VCaP (cell line): ENCODE measurements around the gene PLEKHA6.
A peak's percentile ranks its signal among the peaks of the same experiment; 100 is the strongest.
"Not testable (repeated sequence)": the region's sequence is repeated elsewhere in the genome, so short reads cannot be mapped to it uniquely, and the experiment has no call there.

Experiments
- H3K27ac ChIP-seq: fragments of 450-650 bp; 2 replicates; pipeline ENCODE4 v1.5.1; 2017
- CTCF ChIP-seq: fragments of 450-650 bp; conservative IDR thresholded peaks from 2 replicates; pipeline ENCODE4 v1.5.1; 2017; ENCODE audit warnings: mild to moderate bottlenecking, moderate library complexity

The PLEKHA6 gene

GRCh38 chr1:204318324-204318723 lies 41.4 kb downstream of the PLEKHA6 start:
- no peak for TF ChIP-seq CTCF
- H3K27ac ChIP-seq, result peak overlapping the region; percentile 54; the same call in 1 of the 2 replicates

GRCh38 chr1:204317170-204317569 lies 42.6 kb downstream of the PLEKHA6 start:
- peak overlapping the region; percentile 54 for H3K27ac ChIP-seq
- no peak for TF ChIP-seq CTCF

GRCh38 chr1:204316164-204316563 lies 43.6 kb downstream of the PLEKHA6 start:
- peak overlapping the region; percentile 54; the same call in 1 of the 2 replicates for H3K27ac ChIP-seq
- no peak for TF ChIP-seq CTCF

GRCh38 chr1:204314893-204315658 lies 44.7 kb downstream of the PLEKHA6 start:
- TF ChIP-seq CTCF, result no peak
- peak overlapping the region; percentile 67; the same call in 1 of the 2 replicates for H3K27ac ChIP-seq

GRCh38 chr1:204314171-204314892 lies 45.4 kb downstream of the PLEKHA6 start:
- peak overlapping the region; percentile 67 for H3K27ac ChIP-seq
- TF ChIP-seq CTCF, result no peak

GRCh38 chr1:204313675-204314074 lies 46.1 kb downstream of the PLEKHA6 start:
- no peak for TF ChIP-seq CTCF
- H3K27ac ChIP-seq, result peak overlapping the region; percentile 67

GRCh38 chr1:204310970-204311369 lies 48.8 kb downstream of the PLEKHA6 start:
- not testable (repeated sequence) for H3K27ac ChIP-seq
